Thyroid gland (tissue), 4 donors: ENCODE measurements around the gene PCED1A. TPM values are rescaled to one million over a fixed set of nuclear protein-coding genes. Genes with fewer than 3 reads are reported as not detected.

Experiments
- DNase-seq, 2 donors: peaks; one replicate each; pipeline ENCODE4 v3.0.0-alpha.2; 2019
- H3K27ac ChIP-seq, 3 donors: fragments of 200-600 bp; sonication (generic); 1 replicate in 2 of 3; 2 replicates in 1 of 3; pipeline ENCODE4 v1.5.1; 2016 to 2019; ENCODE audit warnings: mild to moderate bottlenecking in 1 of 3, moderate library complexity in 1 of 3
- H3K27me3 ChIP-seq: fragments of 200-600 bp; sonication (generic); one replicate; pipeline ENCODE4 v1.5.1; 2019
- H3K36me3 ChIP-seq, 2 donors: fragments of 200-600 bp; sonication (generic); one replicate each; pipeline ENCODE4 v1.5.1; 2016 to 2019
- H3K4me1 ChIP-seq, 2 donors: fragments of 200-600 bp; sonication (generic); one replicate each; pipeline ENCODE4 v1.5.1; 2017 to 2019
- H3K4me3 ChIP-seq, 3 donors: fragments of 200-600 bp; sonication (generic); replicated peaks in 1 of 3; 1 replicate in 2 of 3; 2 replicates in 1 of 3; pipeline ENCODE4 v1.5.1; 2016; ENCODE audit warnings: mild to moderate bottlenecking in 1 of 3
- H3K9me3 ChIP-seq: fragments of 200-600 bp; sonication (generic); one replicate; pipeline ENCODE4 v1.5.1; 2017
- POLR2A ChIP-seq, 2 donors: fragments of 450-650 bp; IDR thresholded peaks; one replicate each; pipeline ENCODE4 v1.6.1; 2017; ENCODE audit warnings: antibody characterized with exemption in 2 of 2, mild to moderate bottlenecking in 2 of 2, moderate library complexity in 1 of 2
- WGBS, 2 donors: methylation state at CpG; one replicate each; pipeline ENCODE4 v1.1.5; 2017; 5-methylcytosine and 5-hydroxymethylcytosine counted together
- intact Hi-C: fragments of 100-400 bp; cut with DNase I; formaldehyde crosslinking; loops from one replicate; pipeline ENCODE4 v1.15.1; 2023
- total RNA-seq, 4 donors: library from RNA; depleted of rRNA; stranded (reverse); fragments of >200 nt; gene quantifications; one replicate each; pipeline ENCODE4 v1.2.3, GENCODE V29; 2016
- TF ChIP-seq, protein P1 (sequence below), 6 experiments: fragments of 200-600 bp in 3 of 6; fragments of 450-650 bp in 3 of 6; sonication (generic) in 3 of 6; IDR thresholded peaks; one replicate each; pipeline ENCODE4 v1.5.1; 2016 to 2019; ENCODE audit warnings: antibody characterized with exemption in 6 of 6, mild to moderate bottlenecking in 2 of 6, inconsistent platforms in 1 of 6, moderate library complexity in 1 of 6

Gene PCED1A
- total RNA-seq, 4 donors from 2014 or later: 38.0 to 95.9 (median 63.4) TPM

DNA sequence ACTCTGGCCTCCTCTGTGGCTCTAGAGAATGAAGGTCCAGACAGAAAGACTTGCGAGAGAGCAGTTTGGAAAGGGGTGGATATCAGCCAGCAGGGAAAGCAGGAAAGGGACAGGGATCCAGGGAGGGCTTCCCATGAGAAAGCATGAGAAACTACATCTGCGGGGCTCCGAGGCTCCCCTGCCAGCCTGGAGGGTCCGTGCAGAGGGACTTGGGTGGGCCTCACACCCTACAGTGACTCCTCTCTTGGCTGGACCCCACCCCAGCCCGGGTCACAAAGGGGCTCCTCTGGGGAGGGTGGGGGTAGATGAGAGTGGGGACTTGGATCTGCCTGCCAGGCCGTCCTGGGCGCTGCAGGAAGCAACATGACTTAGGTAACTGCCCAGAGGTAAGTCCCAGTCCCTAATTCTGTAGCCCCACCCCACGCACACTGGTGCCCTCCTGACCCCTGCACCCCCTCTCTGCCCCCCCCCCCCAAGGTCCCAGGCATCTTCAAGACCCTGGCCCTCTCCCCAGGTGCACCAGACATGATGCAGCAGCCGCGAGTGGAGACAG, 24.3 kb downstream of the PCED1A start, which contains the start of gene TMEM239:
TSS of gene TMEM239 (plus strand) at position 335 of the 553 bp plus-strand sequence. CDS start at position 526, 191 bp downstream.
- H3K9me3 ChIP-seq: no peaks in the 10 kb centered on the region
- WGBS, 2 donors: 83 to 93% methylated on average over 2 to 7 of the region's 10 CpGs
- peaks cover 8% of the 10 kb centered on the region for H3K27me3 ChIP-seq
- TF ChIP-seq, protein P1, sequence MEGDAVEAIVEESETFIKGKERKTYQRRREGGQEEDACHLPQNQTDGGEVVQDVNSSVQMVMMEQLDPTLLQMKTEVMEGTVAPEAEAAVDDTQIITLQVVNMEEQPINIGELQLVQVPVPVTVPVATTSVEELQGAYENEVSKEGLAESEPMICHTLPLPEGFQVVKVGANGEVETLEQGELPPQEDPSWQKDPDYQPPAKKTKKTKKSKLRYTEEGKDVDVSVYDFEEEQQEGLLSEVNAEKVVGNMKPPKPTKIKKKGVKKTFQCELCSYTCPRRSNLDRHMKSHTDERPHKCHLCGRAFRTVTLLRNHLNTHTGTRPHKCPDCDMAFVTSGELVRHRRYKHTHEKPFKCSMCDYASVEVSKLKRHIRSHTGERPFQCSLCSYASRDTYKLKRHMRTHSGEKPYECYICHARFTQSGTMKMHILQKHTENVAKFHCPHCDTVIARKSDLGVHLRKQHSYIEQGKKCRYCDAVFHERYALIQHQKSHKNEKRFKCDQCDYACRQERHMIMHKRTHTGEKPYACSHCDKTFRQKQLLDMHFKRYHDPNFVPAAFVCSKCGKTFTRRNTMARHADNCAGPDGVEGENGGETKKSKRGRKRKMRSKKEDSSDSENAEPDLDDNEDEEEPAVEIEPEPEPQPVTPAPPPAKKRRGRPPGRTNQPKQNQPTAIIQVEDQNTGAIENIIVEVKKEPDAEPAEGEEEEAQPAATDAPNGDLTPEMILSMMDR (IDR thresholded peaks at IDR 0.05): no peak
- no peak for TF ChIP-seq POLR2A (IDR thresholded peaks at IDR 0.05)
- H3K27ac ChIP-seq: no peak within 1 kb of the TSS
- no peaks in the 10 kb centered on the region for H3K36me3 ChIP-seq
- intact Hi-C loops: no loop called here
- no peak within 1 kb of the TSS for H3K4me3 ChIP-seq
- H3K4me1 ChIP-seq: peaks cover 0 to 3% of the 10 kb centered on the region in 2 donors
- no peak for DNase-seq

DNA sequence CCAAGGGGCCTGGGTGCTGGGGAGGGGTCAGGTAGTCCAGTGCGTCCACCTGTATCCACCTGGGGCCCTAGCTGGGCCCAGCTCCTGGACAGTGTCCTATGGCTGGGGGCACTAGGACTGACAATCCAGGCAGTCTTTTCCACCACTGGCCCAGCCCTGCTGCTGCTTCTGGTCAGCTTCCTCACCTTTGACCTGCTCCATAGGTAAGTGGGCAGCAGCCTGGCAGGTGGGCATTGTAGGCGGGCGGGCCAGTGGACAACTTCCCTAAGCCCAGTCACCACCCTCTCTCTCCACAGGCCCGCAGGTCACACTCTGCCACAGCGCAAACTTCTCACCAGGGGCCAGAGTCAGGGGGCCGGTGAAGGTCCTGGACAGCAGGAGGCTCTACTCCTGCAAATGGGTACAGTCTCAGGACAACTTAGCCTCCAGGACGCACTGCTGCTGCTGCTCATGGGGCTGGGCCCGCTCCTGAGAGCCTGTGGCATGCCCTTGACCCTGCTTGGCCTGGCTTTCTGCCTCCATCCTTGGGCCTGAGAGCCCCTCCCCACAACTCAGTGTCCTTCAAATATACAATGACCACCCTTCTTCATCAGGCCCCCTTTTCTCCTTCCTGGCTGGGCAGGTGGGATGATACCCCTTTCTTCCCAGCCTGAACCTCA, 25.1 kb downstream of the PCED1A start:
- no peaks in the 10 kb centered on the region for H3K36me3 ChIP-seq
- intact Hi-C loops: no loop called here
- H3K27me3 ChIP-seq: peaks cover 3% of the 10 kb centered on the region
- no peaks in the 10 kb centered on the region for H3K9me3 ChIP-seq
- TF ChIP-seq POLR2A (IDR thresholded peaks at IDR 0.05): no peak
- TF ChIP-seq, protein P1 (IDR thresholded peaks at IDR 0.05): no peak
- no peaks in the 10 kb centered on the region for H3K4me1 ChIP-seq
- 95 to 98% methylated on average over 7 to 8 of the region's 8 CpGs for WGBS, 2 donors
- H3K27ac ChIP-seq: no peak overlapping the region
- no peak overlapping the region for H3K4me3 ChIP-seq
- no peak for DNase-seq

DNA sequence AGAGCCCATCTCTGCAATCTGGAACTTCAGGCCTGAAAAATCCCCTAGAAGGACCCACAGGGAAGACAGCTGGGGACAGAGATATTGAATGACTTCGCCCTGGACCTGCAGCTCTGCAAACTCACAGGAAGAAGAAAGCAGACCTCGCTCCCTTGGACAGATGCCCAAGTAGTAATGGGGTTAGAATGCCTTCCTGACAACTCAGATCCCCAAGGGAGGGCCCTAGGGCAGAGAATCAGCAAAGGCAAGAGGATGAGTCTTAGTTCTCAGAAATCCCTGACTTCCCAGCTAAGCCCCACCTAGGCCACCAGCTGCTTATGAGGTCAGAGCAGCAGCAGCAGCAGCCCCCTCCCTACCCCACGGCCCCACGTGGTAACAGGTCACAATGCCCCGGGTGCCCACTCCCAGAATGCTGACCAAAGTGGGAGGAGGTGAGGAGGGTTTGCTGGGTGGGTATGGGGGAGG, 25.8 kb downstream of the PCED1A start, which contains the start of gene C20orf141:
TSS of gene C20orf141 (plus strand) at position 401 of the 465 bp plus-strand sequence. CDS start 198 bp downstream, outside the sequence.
- Histone ChIP-seq H3K9me3 (no peaks in the 10 kb centered on the region), H3K4me3 (no peak within 1 kb of the TSS), H3K4me1 (peaks cover 0 to 1% of the 10 kb centered on the region in 2 donors), H3K36me3 (no peaks in the 10 kb centered on the region), H3K27me3 (peaks cover under 1% of the 10 kb centered on the region), H3K27ac (no peak within 1 kb of the TSS)
- WGBS, 2 donors: 50% methylated on average over 5 of the region's 5 CpGs
- no peak for DNase-seq
- intact Hi-C loops: no loop called here
- TF ChIP-seq, protein P1 (IDR thresholded peaks at IDR 0.05): no peak
- no peak for TF ChIP-seq POLR2A (IDR thresholded peaks at IDR 0.05)

DNA sequence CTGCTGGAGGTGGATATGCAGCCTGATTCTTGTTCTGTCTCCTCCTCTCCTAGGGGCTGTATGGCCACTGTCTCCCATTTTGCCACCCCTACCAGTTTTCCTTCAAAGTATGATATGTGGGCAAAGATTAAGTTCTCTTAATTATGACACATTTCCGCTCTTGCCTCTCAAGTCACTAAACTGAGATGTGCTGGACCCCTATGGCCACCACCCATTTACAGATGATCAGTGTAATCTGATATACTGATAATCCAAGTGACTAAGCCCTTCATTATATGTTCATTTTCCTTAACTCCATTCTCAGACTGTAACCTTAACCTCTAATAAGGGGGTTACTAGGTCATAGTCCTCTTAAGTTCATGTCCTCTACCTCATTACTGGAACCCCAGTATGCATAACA, 26.4 kb downstream of the PCED1A start:
- H3K36me3 ChIP-seq: no peaks in the 10 kb centered on the region
- TF ChIP-seq POLR2A (IDR thresholded peaks at IDR 0.05): no peak
- TF ChIP-seq, protein P1 (IDR thresholded peaks at IDR 0.05): no peak
- DNase-seq: no peak
- intact Hi-C loops: no loop called here
- peaks cover 0 to 3% of the 10 kb centered on the region in 2 donors for H3K4me1 ChIP-seq
- H3K27ac ChIP-seq: no peak overlapping the region
- no peaks in the 10 kb centered on the region for H3K27me3 ChIP-seq
- no peaks in the 10 kb centered on the region for H3K9me3 ChIP-seq
- 100% methylated on average over 1 of the region's 1 CpG for WGBS, 2 donors
- no peak overlapping the region for H3K4me3 ChIP-seq

DNA sequence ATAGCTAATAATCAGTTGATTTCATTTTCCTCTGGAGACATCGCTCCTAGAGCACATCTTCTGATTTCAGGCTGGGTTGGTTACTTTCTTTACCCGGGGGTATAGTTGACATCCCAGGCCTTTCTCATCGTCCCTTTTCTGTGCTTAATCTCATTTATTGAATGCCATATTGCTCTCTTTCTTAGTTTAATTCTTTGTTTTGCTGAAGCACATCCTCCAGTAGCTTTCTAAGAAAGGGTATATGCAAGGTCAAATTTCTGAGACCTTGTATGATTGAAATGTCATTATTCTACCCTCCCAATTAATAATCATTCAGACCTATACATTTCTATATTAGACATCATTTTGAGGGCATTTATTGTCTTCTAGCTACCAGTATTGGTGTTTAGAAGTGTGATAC, 28.3 kb downstream of the PCED1A start:
- TF ChIP-seq, protein P1 (IDR thresholded peaks at IDR 0.05): no peak
- TF ChIP-seq POLR2A (IDR thresholded peaks at IDR 0.05): no peak
- H3K27ac ChIP-seq: no peak overlapping the region
- H3K36me3 ChIP-seq: no peaks in the 10 kb centered on the region
- H3K27me3 ChIP-seq: no peaks in the 10 kb centered on the region
- WGBS, 2 donors: 86 to 90% methylated on average over 3 of the region's 3 CpGs
- DNase-seq: no peak
- H3K9me3 ChIP-seq: no peaks in the 10 kb centered on the region
- H3K4me1 ChIP-seq: peaks cover 0 to 3% of the 10 kb centered on the region in 2 donors
- intact Hi-C loops: no loop called here
- H3K4me3 ChIP-seq: no peak overlapping the region
